NCI-H2107 (cell line): ENCODE measurements around the gene TENM3.

Source experiments
- DNase-seq: peaks from one replicate; lab custom pipeline; 2025; lab: John Stamatoyannopoulos, UW

TENM3 gene

GRCh38 chr4:182741054-182741453 is 497.9 kb downstream of the TENM3 start:
- no peak for DNase-seq

DNA sequence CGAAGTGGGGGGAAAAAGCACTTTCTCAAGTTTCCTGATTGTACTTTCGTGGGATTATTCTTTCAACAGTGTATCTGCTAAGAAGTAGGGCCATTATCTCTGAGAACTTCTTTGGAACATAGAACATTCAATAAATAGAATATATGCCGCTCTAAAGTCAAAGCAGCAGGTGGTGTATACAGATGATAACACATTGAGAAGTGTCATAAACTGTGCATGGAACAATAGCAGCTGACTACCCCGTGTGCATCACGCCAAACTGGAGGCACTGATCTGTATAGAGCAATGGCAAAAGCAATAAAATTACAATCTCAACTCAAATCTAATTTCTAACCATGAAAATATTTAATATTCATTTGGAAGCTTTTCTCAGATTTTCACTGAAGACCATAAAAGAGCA is 498.7 kb downstream of the TENM3 start:
- no peak for DNase-seq

- DNase-seq, result no peak
These were observed 500.6 kb downstream of the TENM3 start for GRCh38 chr4:182743815-182744214.

GRCh38 chr4:182745237-182745636 is 502.0 kb downstream of the TENM3 start:
- DNase-seq, result no peak

GRCh38 chr4:182746876-182747275 is 503.7 kb downstream of the TENM3 start:
- DNase-seq, result no peak

DNA sequence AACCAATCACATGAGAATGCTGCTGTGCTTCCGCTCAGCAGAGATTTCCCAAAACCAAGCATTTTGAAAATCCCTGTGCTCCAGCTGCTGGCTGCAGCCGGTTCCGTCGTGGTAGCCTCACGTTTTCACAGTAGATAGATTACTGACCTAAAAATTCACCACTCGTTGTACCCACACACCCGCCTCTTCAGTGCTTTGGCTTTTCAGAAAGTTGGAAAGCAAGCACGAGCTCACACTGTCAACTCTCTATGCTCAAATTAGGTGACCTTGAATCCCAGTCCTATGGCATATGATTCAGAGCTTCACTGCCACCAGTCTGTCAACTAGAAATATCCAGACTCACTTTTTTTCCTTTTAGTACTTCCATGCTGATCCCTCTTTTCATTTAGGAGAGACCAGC is 505.1 kb downstream of the TENM3 start:
- DNase-seq, result no peak

GRCh38 chr4:182748949-182749348 is 505.7 kb downstream of the TENM3 start:
- DNase-seq, result no peak

DNA sequence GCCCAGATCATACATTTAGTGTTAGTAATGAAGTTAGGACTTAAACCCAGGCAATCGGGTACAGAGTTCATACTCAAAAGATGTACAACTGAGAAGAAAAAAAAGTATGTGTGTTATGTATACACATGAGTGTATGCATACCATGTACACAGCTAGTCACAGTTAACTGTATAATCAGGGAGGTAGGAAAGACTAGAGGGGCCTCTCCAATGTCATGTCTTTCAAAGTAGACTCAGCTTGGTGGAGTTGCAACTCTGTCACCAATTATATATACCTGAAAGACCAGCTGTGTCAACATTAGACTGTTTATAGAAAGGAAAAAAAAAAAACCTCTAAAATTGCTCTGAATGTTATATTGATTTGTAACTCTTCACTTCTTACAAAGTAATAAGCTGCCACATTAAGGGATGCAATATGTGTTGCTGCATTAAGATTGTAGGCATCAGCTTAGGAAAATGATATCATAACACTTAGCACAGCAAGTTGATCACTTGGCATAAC is 506.5 kb downstream of the TENM3 start:
- DNase-seq, result no peak

DNA sequence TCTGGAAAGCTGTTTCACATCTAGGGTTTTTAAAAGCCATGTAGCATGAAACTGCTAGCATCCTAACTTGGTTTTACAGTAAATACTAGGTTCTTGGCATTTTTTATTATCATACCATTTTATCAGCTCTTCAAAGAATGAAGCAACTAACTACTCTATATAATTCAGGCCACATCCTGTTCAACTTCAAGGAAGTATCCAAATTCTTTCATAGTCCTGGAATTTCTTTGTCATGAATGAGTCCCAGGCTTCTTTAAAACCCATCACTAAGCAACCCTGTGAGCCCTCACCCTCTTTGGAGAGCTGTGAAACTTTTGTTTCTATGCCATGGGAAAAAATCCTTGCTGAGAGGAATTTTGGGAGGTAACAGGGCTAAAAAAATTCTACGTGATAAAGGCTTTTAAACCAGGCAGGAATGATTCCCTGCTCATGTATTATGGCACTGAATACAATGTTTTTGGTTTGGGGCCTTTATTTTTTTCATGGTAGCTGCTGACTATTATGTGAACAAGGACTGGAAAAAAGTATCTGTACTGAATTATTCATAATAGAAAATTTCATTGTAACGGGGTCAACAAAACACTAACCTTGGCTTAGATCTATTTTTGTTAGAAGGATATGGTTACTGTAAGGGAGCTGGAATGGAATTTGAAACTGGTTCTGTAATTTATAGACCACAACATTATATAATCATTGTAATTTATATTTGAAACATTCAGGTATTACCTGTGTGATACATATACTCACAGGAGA is 509.1 kb downstream of the TENM3 start:
- no peak for DNase-seq

GRCh38 chr4:182754895-182755294 is 511.7 kb downstream of the TENM3 start:
- no peak for DNase-seq

- no peak for DNase-seq
These were observed 513.0 kb downstream of the TENM3 start for GRCh38 chr4:182756161-182756690.

- no peak for DNase-seq
These were observed 515.1 kb downstream of the TENM3 start for GRCh38 chr4:182758273-182758672.

- DNase-seq, result no peak
These were observed 517.4 kb downstream of the TENM3 start for GRCh38 chr4:182760551-182761043.

DNA sequence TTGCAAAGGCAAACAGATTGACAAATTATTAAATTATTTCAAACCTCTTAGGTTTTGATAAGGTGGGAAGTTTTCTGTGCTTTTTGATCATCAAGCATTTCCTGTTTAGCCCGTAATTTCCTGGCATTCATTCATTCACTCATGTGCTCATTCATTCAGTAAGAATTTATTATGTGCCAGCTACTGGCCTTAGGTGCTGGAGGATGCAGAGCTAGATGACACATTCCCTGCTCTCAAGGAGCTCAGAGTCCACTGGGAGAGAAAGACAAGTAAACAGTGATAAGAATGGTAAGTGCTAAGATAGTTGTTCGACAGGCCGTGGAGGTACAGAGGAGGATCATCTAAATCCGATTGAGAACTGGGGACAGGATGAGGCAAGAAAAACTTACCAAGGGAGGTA is 520.9 kb downstream of the TENM3 start:
- no peak for DNase-seq

GRCh38 chr4:182764642-182765041 is 521.4 kb downstream of the TENM3 start:
- DNase-seq, result no peak

DNA sequence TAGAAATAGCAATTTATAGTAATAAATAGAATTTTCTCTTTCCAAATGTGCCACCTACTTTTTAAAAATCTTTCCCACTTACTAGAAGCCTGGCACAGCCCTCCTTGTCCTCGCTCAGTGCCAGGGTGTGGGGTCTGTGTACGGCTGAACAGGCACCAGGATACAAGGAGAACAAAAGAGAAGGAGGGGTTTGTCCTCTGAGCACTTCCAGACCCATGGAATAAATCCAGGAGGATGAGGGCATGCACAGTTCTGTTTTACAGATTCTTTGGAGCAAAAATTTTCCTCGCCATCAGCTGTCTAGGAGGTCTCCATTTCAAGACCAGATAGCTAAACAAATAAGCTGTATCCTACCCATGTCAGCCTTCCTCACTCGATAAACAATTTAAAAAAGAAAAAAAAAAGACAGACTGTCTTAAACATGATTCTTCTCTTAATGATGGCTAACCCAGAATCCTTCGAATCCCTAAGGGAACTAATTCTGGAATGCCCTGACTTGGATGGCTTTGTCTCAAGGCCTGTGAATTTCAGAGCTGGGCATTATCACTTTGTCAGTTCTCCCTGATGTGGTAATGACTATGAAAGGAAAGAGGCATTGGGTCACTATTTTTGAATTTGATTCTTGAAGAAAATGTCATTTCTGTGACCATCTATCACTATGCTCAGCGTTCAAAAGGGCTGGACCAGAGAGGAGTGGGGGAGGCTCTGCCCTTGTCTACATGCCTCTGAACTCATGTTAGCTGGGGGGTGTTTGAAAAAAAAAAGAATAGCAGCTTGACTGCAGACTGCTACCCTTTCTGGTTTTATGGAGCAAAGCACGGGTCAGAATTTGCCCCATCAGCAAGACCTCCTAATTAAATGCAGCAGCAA is 523.0 kb downstream of the TENM3 start:
- no peak for DNase-seq

- no peak for DNase-seq
These were observed 523.7 kb downstream of the TENM3 start for GRCh38 chr4:182766857-182767250.

GRCh38 chr4:182768838-182769237 is 525.6 kb downstream of the TENM3 start:
- DNase-seq, result no peak

DNA sequence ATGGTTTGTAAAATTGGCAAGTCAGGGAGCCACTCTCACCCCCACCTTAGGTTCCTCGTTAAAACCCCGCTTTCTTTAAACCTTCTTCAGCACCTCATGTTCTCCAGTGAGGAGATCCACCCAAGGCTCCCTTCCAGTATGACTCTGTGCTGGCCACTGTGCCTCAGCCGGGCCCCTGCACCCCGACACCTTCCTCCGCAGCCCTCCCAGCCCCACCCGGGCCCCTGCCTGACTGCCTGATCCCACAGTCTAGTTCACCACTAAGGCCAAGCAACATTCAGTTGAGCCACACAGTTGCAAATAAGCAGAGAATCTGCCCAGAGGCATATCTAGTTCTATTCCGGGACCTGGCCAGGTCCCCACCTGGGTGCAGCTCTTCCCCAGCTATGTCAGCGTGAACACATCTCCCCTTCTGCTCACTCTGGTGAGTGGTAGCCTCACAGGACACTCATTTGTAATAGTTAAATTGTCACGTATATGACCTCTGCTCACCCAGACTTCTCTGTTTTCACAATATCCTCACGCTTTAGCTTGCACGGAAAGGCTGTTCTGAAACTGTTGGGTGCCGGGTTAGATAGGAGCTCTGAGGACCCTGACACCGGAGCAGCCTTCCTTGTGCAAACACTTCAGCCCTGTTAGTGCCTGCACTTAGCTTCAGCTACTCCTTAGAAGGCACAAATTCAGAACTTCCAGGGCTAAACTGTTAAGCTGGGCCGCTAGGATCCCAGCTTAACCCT is 527.2 kb downstream of the TENM3 start:
- no peak for DNase-seq

- no peak for DNase-seq
These were observed 527.9 kb downstream of the TENM3 start for GRCh38 chr4:182770996-182771514.

- DNase-seq, result no peak
These were observed 531.9 kb downstream of the TENM3 start for GRCh38 chr4:182775075-182775474.
